Raji (cell line): ENCODE results near the gene ANKRD65.

Experiments used
- POLR2A ChIP-seq: IDR thresholded peaks from 2 replicates; pipeline ENCODE4 v1.6.1; 2011; ENCODE audit warnings: low read depth, low read length, control low read depth; ENCODE audit not compliant: insufficient read depth

Gene ANKRD65

GRCh38 chr1:1439546-1440261 lies 18.6 kb upstream of the ANKRD65 start:
- no peak for TF ChIP-seq POLR2A

- TF ChIP-seq POLR2A: no peak
Observed at GRCh38 chr1:1438531-1439381, 17.7 kb upstream of the ANKRD65 start.

GRCh38 chr1:1437904-1438376 lies 16.9 kb upstream of the ANKRD65 start:
- no peak for TF ChIP-seq POLR2A

- TF ChIP-seq POLR2A: no peak
Observed at GRCh38 chr1:1437033-1437903, 16.2 kb upstream of the ANKRD65 start.

GRCh38 chr1:1436630-1437032 lies 15.6 kb upstream of the ANKRD65 start:
- no peak for TF ChIP-seq POLR2A

- TF ChIP-seq POLR2A: no peak
Observed at GRCh38 chr1:1435911-1436629, 15.0 kb upstream of the ANKRD65 start.

- TF ChIP-seq POLR2A: no peak
Observed at GRCh38 chr1:1435106-1435903, 14.2 kb upstream of the ANKRD65 start, which contains the start of gene VWA1. VWA1 (plus strand) TSS chr1:1435690; CDS start chr1:1435749, 59 bp downstream.

GRCh38 chr1:1434824-1435105 lies 13.7 kb upstream of the ANKRD65 start:
- no peak for TF ChIP-seq POLR2A

GRCh38 chr1:1434131-1434823 lies 13.2 kb upstream of the ANKRD65 start:
- no peak for TF ChIP-seq POLR2A

GRCh38 chr1:1433804-1434130 lies 12.7 kb upstream of the ANKRD65 start:
- no peak for TF ChIP-seq POLR2A

GRCh38 chr1:1432951-1433803 lies 12.1 kb upstream of the ANKRD65 start:
- no peak for TF ChIP-seq POLR2A

- TF ChIP-seq POLR2A: no peak
Observed at GRCh38 chr1:1432274-1432950, 11.3 kb upstream of the ANKRD65 start.

- TF ChIP-seq POLR2A: no peak
Observed at GRCh38 chr1:1431845-1432273, 10.8 kb upstream of the ANKRD65 start.
